NT2/D1 (cell line): ENCODE data around the gene DLG2.

ENCODE experiments used
- DNase-seq: peaks from one replicate; pipeline ENCODE4 v3.0.0-alpha.2; 2011; ENCODE audit warnings: low read depth, low spot score
- H3K27me3 ChIP-seq: 2 replicates; pipeline ENCODE4 v1.6.0; 2011; ENCODE audit warnings: mild to moderate bottlenecking; ENCODE audit not compliant: insufficient read length, insufficient read depth
- H3K36me3 ChIP-seq: 2 replicates; pipeline ENCODE4 v1.6.1; 2011; ENCODE audit warnings: mild to moderate bottlenecking, low read length, mixed read lengths; ENCODE audit not compliant: insufficient read depth, insufficient read length
- H3K4me1 ChIP-seq: 2 replicates; pipeline ENCODE4 v1.5.1; 2011; ENCODE audit not compliant: insufficient read depth, insufficient read length
- H3K4me3 ChIP-seq: 2 replicates; pipeline ENCODE4 v1.5.1; 2011; ENCODE audit warnings: low read depth; ENCODE audit not compliant: insufficient read length
- H3K9ac ChIP-seq: 2 replicates; pipeline ENCODE4 v1.6.0; 2011; ENCODE audit warnings: low read depth; ENCODE audit not compliant: insufficient read length
- H3K9me3 ChIP-seq: 2 replicates; pipeline ENCODE4 v1.5.1; 2011; ENCODE audit warnings: mild to moderate bottlenecking, low read length; ENCODE audit not compliant: insufficient read depth
- SUZ12 ChIP-seq: IDR thresholded peaks from 2 replicates; pipeline ENCODE4 v1.6.1; 2011; ENCODE audit not compliant: insufficient read length, insufficient read depth; ENCODE audit errors: extremely low read depth
- YY1 ChIP-seq: IDR thresholded peaks from 2 replicates; pipeline ENCODE4 v1.6.1; 2011; ENCODE audit not compliant: insufficient read length, insufficient read depth
- ZNF274 ChIP-seq: IDR thresholded peaks from 2 replicates; pipeline ENCODE4 v1.6.1; 2011; ENCODE audit warnings: mild to moderate bottlenecking, low read depth, low read length

DLG2 gene

GRCh38 chr11:83922953-83923352 lies 1704.2 kb downstream of the DLG2 start:
- H3K9me3 ChIP-seq, result no peaks in the 10 kb centered on the region
- no peak overlapping the region for H3K4me3 ChIP-seq
- DNase-seq, result no peak
- H3K36me3 ChIP-seq, result no peaks in the 10 kb centered on the region
- no peak for TF ChIP-seq YY1
- H3K27me3 ChIP-seq, result no peaks in the 10 kb centered on the region
- H3K9ac ChIP-seq, result no peak overlapping the region
- H3K4me1 ChIP-seq, result no peaks in the 10 kb centered on the region

DNA sequence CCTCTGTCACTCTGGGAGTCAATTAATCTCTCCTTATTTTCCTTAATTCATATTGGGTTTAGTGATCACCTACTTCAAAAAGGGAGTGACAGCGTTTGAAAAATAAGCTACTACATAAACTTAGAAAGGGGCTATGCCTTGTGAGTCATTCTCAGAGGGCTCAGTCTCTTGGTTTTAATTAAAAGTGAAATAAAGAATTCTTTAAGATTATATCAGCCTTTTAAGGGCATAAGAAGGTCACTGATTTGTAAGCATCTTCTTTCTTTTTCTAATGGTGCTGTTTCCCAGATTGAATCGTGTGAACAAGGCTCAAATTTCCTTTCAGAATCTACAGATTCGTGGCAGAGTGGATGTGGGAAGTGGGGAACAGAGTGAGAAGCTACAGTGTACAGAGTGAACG lies 1704.8 kb downstream of the DLG2 start:
- Histone ChIP-seq H3K4me1 (no peaks in the 10 kb centered on the region), H3K9ac (no peak overlapping the region)
- DNase-seq, result no peak

GRCh38 chr11:83921447-83922192 lies 1705.5 kb downstream of the DLG2 start:
- DNase-seq, result no peak
- no peaks in the 10 kb centered on the region for H3K4me1 ChIP-seq
- H3K4me3 ChIP-seq, result no peak overlapping the region
- no peaks in the 10 kb centered on the region for H3K27me3 ChIP-seq
- H3K9ac ChIP-seq, result no peak overlapping the region
- no peaks in the 10 kb centered on the region for H3K36me3 ChIP-seq
- no peak for TF ChIP-seq ZNF274
- no peak for TF ChIP-seq YY1
- TF ChIP-seq SUZ12, result no peak
- H3K9me3 ChIP-seq, result no peaks in the 10 kb centered on the region

More for the DNA sequence above, 1704.8 kb downstream of the DLG2 start:
- Histone ChIP-seq H3K36me3 (no peaks in the 10 kb centered on the region), H3K4me3 (no peak overlapping the region), H3K9me3 (no peaks in the 10 kb centered on the region), H3K27me3 (no peaks in the 10 kb centered on the region)
- no peak for TF ChIP-seq SUZ12
- TF ChIP-seq YY1, result no peak
- no peak for TF ChIP-seq ZNF274

GRCh38 chr11:83918476-83918875 lies 1708.7 kb downstream of the DLG2 start:
- DNase-seq, result no peak
- H3K27me3 ChIP-seq, result no peaks in the 10 kb centered on the region
- H3K4me3 ChIP-seq, result no peak overlapping the region
- no peaks in the 10 kb centered on the region for H3K4me1 ChIP-seq
- H3K9ac ChIP-seq, result no peak overlapping the region
- H3K9me3 ChIP-seq, result no peaks in the 10 kb centered on the region
- no peaks in the 10 kb centered on the region for H3K36me3 ChIP-seq
- TF ChIP-seq SUZ12 (no peak), ZNF274 (no peak), YY1 (no peak)

DNA sequence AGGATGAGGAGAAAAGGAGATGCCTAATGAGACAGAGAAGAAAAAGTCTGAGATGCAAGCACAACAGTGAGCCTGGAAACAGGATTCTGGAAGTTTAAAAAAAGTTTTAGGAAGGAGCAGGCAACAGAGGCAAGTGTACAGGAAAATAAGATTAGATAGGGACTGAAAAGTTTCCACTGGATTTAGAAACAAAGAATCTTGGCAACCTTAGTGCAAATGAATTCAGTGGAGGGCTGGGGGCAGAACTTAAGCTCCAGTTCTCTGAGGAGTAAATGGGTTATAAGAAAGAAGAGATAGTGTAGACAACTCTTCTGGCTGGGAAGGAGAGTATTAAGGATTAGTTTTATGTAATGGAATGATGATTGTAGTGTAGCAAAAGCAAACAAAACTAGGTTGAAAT lies 1712.1 kb downstream of the DLG2 start:
- H3K4me3 ChIP-seq, result no peak overlapping the region
- no peaks in the 10 kb centered on the region for H3K36me3 ChIP-seq
- no peak for TF ChIP-seq SUZ12
- TF ChIP-seq ZNF274, result no peak
- no peak for TF ChIP-seq YY1
- DNase-seq, result no peak
- no peaks in the 10 kb centered on the region for H3K27me3 ChIP-seq
- no peaks in the 10 kb centered on the region for H3K9me3 ChIP-seq
- H3K9ac ChIP-seq, result no peak overlapping the region
- H3K4me1 ChIP-seq, result no peaks in the 10 kb centered on the region

DNA sequence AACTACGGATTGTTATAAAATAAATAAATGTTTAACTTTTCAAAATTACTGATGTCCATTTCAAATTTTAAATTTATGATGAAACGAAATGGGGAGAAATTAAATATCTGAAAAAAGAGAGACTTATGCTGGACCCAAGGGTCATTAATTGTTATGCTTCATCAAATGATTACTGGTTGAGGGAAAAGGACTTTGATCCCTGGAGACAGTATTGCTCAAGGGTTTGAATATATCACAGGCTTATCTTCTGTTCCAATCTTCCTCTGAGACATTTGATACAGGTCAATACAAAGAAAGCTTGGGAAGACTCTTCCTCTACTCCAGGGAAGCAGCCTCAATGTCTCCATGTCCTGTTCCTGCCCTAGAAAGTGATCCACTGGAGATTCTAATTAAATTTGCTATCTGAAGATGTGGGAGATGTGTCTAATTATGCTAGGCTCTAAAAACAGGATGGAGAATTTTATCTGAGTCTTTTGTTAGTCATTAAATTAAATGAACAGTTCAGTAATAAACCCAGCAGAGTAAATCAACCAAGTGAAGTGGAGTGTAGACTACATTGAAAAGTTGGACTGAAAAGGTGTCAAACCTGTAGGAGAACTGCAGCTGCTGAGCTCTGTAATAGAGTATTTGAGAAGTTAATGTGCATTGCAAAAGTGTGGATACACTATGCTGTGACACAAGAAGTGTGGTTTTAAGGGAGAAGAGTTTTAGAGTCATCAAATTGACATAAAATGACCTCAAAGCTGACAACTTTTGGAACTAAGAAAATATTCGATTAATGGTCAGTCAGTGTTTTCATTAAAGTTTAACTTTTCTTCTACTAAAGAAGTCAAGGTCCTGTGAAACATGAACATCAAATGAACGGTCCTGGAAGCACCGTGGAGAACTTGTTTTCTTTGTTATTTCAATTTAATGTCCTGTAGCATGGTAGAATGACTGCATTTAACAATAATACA lies 1717.3 kb downstream of the DLG2 start:
- Histone ChIP-seq H3K9ac (no peak overlapping the region), H3K4me3 (no peak overlapping the region), H3K9me3 (no peaks in the 10 kb centered on the region), H3K36me3 (no peaks in the 10 kb centered on the region), H3K27me3 (no peaks in the 10 kb centered on the region), H3K4me1 (no peaks in the 10 kb centered on the region)
- no peak for DNase-seq
- TF ChIP-seq SUZ12, result no peak
- no peak for TF ChIP-seq ZNF274
- TF ChIP-seq YY1, result no peak

DNA sequence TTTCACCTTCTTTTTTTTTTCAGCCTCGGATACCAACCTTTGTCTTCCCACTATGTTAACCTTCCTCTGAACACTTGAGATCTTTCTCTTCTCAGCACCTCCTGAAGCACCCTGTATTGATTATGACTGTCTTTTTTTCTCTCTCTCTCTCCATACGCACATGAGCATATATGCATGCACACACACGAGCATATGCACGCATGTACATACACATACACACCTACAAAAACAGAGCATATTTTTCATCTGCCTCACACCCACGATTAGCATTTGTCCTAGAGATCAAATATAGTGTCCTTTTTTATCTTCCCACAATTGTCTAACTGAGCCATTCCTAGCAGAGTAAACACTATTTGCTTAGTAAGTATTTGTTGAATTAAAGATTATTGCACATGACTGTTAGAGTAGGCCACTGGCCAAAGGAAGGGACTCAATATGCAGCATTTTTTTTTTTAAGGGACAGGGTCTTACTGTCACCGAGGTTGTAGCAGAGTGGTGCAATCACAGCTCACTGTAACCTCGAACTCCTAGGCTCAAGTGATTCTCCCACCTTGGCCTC lies 1718.8 kb downstream of the DLG2 start:
- DNase-seq, result no peak
- Histone ChIP-seq H3K4me1 (no peaks in the 10 kb centered on the region), H3K9me3 (no peaks in the 10 kb centered on the region), H3K9ac (no peak overlapping the region), H3K4me3 (no peak overlapping the region), H3K36me3 (no peaks in the 10 kb centered on the region), H3K27me3 (no peaks in the 10 kb centered on the region)
- TF ChIP-seq SUZ12 (no peak), ZNF274 (no peak), YY1 (no peak)
